ENCODE results near the gene IL22RA2.

Gene IL22RA2

DNA sequence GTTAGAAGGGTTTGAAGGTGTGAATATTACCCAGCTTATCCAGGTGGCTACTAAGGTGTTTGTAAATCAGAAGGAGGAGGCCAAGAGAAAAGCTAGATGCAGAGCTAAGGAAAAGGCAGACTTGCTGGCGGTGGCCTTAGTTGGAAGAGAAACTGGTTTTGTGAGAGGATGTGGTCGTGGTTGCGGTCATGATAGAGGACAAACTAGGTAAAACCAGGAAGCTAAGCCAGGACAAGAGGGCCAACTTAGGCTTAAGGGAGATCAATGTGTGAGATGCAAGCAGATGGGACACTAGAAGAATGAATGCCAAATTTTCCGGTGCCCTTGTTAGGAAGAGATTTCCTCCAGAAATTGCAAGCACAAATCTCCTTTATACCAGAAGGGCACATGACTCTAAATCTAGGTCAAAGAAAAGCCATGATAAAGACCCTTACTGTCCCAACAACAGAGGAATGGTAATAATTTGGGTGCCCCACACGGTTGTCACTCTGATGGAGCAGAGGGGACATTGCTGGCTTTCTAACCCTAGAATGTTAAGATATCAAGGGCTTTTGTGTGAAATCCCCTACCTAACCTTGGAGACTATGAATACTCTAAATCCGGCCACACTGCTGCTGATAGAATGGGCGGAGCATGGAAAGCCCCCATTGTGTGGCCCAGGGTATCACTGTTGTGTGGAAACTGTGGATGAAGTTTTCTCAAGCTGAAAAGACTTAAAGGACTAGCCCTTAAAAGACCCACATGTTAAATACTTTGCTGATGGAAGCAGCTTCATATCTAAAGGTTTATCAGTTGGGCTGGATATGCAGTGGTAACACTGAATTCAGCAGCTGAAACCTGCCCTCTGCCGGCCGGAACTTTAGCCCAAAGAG is 7.8 kb downstream of the IL22RA2 start:
- FAIRE-seq = no peak

DNA sequence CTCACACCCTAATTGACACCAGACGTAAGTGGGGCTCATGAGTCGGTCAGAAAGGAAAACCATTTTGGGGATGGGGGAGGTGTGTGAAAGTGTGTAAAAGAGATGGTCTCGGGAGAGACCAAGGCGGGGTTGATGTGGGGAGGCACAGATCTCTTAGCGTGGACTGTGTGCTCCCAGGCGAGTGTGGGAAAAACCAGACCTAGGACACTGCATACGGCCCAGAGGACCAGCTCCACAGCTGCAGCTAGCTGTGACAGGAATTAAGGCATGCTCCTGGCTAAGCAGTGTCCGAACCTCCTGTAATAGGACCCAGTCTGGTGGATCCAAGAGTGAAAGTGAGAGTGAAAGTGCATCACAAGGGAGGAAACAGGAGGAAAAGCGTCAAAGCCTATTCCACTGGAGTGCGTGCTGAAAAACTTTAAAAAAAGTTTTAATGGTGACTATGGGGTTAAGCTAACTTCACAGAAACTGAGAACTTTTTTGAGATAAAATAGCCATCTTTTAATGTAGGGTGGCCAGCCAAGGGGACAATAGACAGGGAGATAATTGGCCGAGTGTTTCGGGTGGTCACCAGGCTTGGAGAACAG is 9.6 kb downstream of the IL22RA2 start:
- FAIRE-seq = no peak

DNA sequence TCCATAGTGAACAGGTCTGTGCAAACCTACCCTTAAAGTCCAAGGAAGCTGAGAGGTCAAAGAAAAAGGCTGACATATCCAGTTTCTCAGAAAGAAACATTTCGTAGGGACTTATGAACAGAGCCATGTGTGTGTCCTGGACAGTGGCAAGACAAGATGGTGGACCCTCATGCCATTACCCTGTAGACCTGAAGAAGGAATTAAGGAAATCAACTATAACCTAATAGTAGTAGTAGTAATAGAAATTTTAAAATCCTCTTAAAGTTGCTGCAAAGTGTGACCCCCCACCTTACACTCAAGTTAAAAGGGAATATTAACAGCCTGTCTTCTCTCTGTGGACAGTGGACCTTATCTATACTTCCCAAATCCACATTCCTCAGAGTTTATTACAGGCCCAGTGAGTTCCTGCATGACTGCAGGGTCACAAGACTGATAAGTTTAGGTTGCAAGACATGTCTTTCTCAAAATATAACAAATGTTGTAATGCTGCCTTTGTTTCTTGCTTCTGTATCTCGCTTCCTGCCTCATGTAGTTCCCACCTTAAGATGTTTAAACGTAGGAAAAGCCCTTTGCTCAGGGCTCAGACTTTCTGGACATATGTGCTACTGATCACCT is 10.6 kb downstream of the IL22RA2 start:
- no peak for FAIRE-seq

DNA sequence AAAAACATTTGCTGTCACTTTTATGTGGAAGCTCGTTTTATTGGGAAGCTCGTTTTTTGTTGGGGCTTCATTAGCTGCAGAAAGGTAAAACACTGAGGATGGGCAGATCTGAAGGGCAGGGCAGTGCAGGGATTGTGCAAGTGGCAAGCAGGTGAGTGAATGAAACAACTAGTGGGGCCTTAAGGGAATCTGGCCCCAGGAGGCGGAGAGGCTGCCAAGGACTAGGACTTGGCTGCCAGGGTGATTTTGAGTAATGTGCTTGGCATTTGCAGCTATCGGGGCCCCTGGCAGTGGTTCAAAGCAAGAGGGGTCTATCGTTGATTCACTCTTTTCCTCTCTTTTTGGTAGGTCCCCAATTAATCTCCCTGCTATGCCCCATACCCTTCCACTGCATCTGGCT is 11.5 kb downstream of the IL22RA2 start:
- no peak for FAIRE-seq

DNA sequence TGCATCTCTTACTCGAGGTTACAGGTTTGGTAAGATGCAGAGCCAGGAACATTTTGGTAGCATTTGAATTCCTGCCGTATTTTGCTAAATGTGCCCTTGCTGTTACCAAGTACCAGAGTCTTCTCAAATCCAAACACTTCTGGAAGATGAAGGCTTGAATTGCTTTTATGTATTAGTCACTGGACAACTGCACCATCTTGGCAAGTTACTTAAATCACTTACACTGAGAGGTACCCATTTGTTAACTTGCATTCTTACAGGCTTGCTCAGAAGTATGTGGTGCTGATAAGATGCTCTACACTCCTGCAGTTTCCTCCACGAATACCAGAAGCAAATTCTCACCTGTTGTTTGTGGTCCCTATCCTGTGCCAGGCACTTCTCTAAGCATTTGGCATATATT is 12.7 kb downstream of the IL22RA2 start:
- no peak for FAIRE-seq

DNA sequence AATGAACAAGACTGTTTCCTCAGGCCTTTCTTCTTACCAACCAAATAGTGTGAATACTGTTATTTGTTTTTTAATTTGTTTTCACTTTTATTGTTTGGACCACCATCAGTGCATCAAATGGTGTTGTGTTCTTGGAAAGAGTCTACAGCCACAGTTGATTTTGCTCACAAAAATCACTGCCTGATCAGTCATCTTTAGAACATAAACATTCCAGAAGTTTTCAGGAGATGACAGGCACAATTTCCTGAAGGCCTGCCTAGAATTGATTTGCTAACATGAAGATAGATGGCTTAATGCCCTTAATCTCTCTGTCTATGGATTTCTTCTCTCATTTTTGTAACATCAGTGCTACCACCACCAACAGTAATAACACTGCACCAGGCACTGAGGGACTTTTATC is 13.5 kb downstream of the IL22RA2 start:
- no peak for FAIRE-seq

DNA sequence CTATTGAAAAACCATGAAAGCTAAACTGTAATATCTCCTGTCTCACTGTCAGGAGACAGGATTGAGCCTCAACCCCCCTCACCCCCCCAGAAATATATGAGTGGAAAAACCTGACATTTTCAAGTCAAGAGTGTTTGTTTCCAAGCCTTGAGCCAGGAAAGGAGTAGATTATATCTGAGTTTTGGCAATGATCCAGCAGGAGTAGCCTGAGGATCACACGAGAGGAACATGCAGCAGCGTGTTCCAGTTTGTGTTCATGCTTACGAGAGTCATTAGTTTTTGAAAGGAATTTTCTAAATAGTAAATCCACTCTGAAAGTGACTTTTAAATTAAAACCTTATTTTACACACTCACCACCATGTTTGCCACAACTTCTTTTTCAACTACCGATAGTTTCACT is 15.8 kb downstream of the IL22RA2 start:
- no peak for FAIRE-seq

DNA sequence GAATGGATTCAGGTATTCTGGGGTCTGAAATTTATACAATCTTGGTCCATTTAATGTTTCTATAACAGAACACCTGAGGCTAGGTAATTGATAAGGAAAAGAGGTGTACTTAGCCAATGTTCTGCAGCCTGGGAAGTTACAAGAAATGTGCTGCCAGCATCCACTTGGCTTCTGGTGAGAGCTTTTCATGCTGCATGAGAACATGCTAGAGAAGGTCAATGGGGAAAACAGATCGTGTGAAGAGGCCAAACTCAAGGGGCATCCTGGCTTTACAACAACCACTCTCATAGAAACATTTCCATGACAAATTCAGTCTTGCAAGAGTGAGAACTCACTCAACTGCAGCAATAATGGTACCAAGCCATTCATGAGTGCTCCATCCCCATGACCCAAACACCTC is 16.8 kb downstream of the IL22RA2 start:
- FAIRE-seq = no peak

DNA sequence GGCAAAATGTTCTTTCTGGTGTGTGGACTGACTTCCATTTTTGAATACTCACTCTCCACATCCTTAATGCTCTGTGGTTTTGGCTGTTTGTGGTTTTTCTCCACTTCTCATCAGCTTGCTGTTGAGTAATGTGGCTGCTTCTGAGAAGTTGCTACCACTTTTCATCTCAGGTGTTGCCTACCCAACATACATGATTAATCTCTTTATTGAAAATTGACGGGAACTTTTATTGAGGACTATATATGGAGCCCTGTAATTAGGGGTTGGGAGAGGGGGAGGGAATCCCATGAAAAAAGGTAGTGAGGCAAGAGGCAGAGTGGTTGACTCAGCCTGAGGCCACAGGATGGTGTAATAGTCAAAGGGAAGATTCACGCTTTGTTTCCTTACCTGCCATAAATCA is 17.6 kb downstream of the IL22RA2 start:
- FAIRE-seq = no peak

DNA sequence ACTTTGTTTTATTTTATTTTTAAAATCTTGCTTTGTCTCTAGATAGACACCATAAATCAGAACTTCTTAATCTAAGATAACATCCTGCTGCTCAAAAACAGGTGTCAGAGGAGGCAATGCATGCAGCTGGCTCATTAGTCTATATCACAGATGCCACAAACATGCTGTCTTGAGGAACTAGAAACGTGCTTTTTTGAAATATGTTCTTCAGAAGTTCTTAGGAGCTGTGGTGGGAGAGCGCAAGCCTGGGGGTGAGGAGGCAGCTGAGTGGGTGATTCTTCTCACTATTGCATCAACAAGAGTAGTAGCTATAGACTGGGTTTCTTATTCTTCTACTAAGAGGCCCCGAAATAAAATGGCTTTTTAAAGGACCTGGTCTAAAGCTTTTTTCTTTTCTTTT is 23.4 kb downstream of the IL22RA2 start:
- FAIRE-seq = no peak

DNA sequence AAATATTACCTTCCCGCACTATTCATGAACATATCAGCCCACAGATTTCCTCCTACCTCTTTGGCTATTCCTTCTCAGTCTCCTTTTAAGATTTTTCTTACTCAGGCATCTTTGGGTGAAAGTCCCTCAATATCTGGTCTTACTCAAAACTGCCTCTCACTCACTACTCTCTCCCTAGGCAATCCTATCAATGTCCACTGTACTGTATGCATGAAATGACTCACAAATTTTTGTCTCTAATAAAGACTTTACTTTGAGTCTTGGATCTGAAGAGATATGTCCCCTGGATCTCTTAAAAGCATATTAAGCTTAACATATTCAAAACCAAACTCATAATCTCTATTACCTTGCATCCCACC is 24.4 kb downstream of the IL22RA2 start:
- FAIRE-seq = no peak

DNA sequence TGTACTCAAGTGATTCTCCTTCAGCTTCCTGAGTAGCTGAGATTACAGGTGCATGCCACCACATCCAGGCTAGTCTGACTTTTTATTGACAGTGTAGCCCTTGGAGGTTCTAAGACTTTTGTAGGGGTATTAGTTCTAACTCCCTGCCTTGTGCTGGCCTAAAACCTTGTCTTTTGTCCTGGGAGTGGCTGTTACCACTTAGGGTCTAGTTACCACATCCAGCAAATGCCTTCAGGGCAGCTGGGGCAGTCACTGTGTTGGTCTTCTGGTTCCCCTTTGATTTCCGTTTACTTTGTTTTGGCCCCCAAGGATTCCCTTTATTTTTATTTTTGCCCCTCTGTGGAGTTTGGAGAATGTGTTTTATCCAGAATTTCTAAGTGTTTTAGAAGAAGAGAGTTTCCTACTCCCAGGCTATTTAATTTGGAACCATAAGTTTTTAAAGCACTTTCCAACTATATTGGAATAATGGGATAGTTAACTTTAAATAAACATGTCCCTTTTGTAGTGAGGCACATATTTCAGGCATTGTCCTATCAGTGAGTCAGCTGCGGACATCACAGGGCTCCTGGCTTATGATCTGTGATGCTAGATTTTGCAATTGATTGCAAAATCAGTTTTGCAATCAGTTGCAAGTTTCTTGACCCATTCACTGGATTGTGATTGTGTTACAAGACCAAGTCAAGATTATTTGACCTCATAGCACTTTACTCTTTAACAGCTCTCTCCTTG is 25.0 kb downstream of the IL22RA2 start:
- no peak for FAIRE-seq

DNA sequence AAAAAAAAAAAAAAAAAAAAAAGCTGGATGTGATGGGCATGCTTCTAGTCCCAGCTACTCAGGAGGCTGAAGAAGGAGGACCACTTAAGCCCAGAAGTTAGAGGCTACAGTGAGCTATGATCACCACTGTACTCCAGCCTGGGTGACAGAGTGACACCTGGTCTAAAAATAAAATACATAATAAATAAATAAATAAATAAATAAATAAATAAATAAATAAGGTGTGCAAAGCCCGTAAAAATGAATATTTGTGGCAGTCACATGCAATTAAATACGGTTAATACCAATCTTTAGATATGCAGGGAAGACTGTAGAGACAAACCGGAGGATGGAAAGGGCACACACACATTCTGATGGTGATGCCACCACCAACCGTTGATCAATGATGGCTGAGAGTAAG is 26.2 kb downstream of the IL22RA2 start:
- FAIRE-seq = no peak

DNA sequence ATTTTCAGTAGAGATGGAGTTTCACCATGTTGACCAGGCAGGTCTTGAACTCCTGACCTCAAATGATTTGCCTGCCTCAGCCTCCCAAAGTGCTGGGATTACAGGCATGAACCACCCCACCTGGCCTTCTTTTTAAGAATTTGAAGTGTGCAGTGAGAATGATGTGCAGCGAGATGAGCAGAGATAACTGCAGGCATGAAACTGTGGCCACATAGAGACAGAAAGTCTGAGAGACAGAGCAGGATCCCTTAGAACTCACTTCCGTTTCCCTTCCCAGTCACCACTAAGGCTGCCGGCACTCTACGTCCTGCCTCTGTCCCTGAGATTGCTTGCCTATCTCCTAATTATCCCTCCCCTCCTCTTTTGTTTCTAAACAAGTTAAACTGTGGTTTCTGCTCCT is 27.2 kb downstream of the IL22RA2 start:
- FAIRE-seq = no peak

DNA sequence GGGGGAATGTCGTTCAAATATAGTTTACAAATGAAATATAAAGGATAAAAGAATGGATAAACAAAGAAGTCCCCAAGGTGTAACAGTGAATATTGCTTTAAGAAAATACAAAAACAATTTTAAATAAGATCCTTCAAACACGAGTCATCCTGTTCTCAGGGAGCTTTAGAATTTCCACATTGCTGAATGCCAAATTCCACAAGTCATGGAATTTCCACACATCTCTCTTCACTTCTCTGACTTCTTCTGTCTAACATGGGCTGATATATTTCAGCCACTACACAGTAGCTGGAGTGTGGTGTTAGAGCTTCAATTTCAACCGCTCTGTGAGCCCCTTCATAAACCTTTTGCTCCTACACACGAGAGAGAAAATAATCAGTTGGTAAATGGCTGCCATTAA is 28.0 kb downstream of the IL22RA2 start:
- no peak for FAIRE-seq

DNA sequence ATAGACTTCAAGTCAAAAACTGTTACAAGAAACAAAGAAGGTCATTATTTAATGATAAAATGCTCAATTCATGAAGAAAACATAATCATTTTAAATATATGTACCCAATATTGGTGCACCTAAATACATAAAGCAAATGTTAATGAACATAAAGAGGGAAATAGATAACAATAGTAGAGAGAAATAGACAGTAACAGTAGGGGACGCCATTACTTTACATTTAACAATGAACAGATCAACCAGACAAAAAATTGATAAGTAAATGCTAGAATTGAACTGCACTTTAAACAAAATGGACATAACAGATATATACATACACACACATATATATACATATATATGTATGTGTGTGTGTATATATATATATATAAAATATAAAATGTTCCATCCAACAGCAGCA is 37.4 kb downstream of the IL22RA2 start:
- FAIRE-seq = no peak

DNA sequence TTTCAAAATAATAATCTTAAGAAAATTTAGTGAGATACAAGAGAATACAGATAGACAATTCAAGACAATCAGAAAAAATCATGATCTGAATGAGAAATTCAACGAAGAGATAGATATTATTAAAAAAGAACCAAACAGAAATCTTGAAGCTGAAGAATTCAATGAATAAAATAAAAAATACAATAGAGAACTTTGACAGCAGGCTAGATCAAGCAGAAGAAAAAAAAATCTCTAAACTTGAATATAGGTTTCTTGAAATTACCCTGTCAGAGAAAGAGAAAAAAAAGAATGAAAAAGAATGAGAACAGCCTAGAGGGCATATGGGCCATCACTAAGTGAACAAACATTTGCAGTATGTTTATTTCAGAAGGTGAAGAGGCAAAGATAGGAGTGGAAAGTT is 39.0 kb downstream of the IL22RA2 start:
- no peak for FAIRE-seq

DNA sequence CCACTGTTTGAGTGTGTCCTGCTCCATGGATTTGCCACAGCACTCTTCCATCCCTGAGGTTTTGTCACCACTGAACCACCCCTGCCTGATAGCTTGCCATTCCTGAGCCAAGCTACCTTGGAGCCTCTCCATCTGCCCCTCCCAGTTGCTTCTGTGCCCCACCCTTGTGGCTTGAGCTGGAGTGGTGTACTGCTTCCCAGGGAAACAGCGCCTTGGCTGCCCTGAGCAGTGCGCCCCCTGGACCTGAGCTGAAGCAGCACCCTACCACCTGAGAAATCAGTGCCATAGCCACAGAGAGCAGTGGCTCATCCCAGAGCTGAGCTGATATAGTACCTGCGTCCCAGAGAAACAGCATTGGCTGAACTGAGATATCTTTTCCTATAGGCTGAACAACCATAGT is 40.3 kb downstream of the IL22RA2 start:
- no peak for FAIRE-seq

DNA sequence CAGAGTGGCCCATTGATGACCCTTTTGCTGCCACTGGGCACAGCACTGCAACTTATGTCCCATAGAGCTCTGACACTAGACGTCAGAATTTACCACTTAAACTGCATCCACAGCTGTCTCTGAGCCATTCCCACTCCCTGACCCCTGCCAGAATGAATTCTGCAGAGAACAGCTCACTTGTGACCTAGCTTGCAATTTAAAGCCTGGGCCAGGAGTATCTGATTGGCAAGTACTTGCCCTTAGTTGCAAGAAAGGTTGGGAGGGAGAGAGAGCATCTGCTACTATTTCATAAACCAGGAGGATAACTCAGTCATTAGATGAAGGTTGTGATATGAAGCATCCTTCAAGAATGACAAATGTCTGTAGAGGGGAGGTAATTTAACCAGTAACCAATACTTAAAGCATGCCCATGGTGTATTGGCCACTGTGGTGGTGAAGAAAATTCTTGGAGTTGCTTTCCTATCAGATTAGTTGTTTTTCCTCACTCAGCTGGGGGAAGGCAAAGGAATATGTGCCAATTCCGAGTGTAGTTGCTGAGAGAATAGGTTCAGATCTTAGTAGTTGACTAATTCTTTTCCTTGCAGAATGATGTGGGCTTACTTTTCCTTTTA is 46.5 kb downstream of the IL22RA2 start:
- FAIRE-seq = no peak

DNA sequence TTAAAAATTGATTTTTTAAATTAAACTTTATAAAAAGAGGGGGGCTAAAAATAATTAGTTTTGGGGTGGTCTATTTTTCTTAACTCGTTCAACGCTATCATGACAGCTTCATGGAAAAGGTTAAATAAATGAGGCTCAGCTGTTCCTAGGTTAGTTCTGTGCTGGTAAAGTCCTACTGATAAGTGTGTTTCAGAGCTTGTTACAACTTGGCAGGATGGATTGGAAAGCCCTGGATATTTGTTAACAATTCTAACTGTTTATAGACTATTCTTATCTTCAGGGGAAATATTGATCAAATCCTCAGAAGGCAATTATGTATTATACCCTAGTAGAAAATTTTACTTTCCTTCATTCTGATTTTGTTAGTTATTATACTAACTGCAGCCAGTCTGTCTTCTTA is 50.4 kb downstream of the IL22RA2 start:
- no peak for FAIRE-seq

DNA sequence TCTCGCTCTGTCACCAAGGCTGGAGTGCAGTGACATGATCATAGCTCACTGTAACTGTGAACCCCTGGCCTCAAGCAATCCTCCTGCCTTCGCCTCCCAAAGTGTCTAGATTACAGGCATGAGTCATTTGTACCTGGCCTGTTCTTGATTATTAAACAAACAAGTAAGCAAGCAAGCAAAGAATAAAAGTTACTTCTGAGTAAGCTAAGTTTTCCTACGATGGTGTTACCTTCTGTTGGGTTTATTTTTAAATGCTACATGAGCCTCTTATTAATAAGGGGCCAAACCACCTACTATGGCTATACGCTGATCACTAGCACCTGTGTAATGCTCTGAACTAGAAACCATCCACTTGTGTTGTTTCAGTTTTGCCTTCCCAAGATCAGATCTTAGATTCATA is 50.8 kb downstream of the IL22RA2 start:
- no peak for FAIRE-seq

DNA sequence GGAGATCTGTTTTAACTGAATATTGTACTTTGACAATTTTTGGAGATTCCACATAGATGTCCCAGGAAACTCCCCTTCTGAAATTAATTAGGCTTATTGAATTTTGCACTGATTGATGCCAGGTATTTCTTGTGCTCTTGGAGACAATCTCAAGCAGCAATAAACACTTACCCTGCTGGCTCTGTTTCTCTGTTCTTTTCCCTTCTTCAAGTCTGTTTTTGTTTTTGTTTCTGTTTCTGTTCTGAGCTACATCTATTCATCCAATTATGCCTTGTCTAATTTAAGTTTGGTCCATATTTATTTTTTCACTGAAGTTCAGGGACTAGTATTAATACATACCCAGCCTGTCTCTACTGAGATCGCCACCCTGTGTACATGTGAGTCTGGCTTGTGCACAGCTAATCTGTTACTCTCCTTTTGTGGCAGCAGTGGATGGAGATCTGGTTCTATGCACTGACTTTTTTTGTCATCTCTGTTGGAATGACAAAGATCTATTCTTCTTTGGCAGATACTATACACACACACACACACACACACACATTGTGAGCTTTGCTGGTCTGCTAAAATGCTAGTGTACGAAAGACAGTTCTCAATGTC is 51.9 kb downstream of the IL22RA2 start:
- FAIRE-seq = no peak

DNA sequence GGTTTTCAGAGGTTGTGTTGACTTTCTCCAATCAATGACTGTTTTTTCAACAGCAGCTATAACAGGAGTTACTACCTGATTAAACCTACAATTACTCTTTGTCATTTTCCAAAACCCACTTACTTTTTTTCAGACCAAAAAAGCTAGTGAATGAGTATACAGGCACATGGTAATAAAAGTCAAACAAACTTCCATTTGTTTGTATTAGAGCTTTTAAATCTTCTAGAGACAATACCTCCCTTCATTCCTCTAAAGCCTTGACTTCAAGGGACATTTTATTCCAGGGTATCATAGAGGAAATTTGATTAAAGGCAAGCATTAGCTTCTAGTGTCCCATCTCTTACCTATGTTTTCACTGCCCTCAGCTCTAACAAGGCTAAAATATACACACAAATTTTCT is 52.7 kb downstream of the IL22RA2 start:
- FAIRE-seq = no peak

Data from islet of Langerhans (tissue), 1 donor.